IgD-negative memory B cell (primary cell): Measurements from ENCODE around the gene TMEM59. TPM values are rescaled to one million over a fixed set of nuclear protein-coding genes. Genes with fewer than 3 reads are reported as not detected.
"Not testable (repeated sequence)": the region's sequence is repeated elsewhere in the genome, so short reads cannot be mapped to it uniquely, and the experiment has no call there.

ENCODE experiments used
- H3K27ac Mint-ChIP-seq, 3 donors: one replicate each; pipeline ENCODE4 v1.8.0; 2020 to 2022; ENCODE audit warnings: mild to moderate bottlenecking in 3 of 3, mixed read lengths in 3 of 3, moderate library complexity in 1 of 3
- H3K27me3 Mint-ChIP-seq: one replicate; pipeline ENCODE4 v1.8.0; 2021; ENCODE audit warnings: mixed read lengths
- H3K36me3 Mint-ChIP-seq: one replicate; pipeline ENCODE4 v1.8.0; 2020; ENCODE audit warnings: mild to moderate bottlenecking, mixed read lengths
- H3K4me1 Mint-ChIP-seq, 3 donors: one replicate each; pipeline ENCODE4 v1.8.0; 2020 to 2022; ENCODE audit warnings: mixed read lengths in 3 of 3, mild to moderate bottlenecking in 1 of 3
- H3K4me3 Mint-ChIP-seq, 4 donors: one replicate each; pipeline ENCODE4 v1.8.0; 2020 to 2022; ENCODE audit warnings: mild to moderate bottlenecking in 4 of 4, mixed read lengths in 4 of 4, moderate library complexity in 3 of 4
- H3K9me3 Mint-ChIP-seq, 3 donors: one replicate each; pipeline ENCODE4 v1.8.0; 2020 to 2021; ENCODE audit warnings: mixed read lengths in 3 of 3, mild to moderate bottlenecking in 1 of 3
- polyA plus RNA-seq: library from polyadenylated mRNA; unstranded; fragments of 300-500 nt; fragmentation: Illumina TruSeq; gene quantifications from one replicate; pipeline ENCODE4 v1.2.3, GENCODE V29; 2021

TMEM59 gene, protein sequence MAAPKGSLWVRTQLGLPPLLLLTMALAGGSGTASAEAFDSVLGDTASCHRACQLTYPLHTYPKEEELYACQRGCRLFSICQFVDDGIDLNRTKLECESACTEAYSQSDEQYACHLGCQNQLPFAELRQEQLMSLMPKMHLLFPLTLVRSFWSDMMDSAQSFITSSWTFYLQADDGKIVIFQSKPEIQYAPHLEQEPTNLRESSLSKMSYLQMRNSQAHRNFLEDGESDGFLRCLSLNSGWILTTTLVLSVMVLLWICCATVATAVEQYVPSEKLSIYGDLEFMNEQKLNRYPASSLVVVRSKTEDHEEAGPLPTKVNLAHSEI
- 386 TPM for polyA plus RNA-seq

DNA sequence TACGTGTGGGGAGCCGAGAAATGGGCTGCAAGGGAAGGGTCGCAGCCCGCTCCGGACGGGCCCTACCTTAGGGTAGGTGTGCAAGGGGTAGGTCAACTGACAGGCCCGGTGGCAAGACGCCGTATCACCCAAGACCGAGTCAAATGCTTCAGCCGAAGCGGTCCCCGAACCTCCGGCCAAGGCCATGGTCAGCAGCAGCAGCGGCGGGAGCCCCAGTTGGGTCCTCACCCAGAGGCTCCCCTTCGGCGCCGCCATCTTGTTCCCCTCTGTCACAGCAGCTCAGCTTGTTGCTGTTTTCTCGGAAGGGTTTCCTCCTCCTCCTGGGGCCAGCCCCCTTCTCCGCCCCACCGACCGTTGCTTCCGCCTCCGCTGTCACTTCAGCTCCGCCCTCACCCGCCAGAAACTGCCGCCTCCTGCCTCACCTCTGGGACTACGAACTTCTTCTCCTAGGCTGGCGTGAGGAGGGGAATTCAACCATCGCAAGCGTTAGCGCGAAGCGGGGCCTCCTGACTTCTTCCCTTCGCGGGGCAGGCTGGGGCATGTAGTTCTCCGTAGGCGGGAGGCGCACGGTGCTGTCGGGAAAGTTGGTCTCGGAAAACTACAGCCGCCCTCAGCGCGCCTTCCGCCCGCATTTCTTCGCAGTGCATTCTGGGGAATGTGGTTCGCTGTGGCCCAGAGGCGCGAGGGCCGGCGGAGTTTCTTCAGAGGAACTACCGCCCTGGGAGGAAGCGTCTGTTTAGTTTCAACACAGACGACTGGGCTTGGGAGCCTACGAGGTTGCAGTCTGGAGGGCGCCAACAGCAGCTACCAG lies at the start of gene TMEM59, which contains the start of gene TCEANC2:
Gene TMEM59 (minus strand): TSS at position 271 of the 811 bp plus-strand sequence. CDS start 16 bp downstream, at position 255.
Gene TCEANC2 (plus strand): TSS at position 675 of the 811 bp plus-strand sequence. CDS start 815 bp downstream, outside the sequence.
- Mint-ChIP-seq H3K4me3 (no peak within 1 kb of the TSS), H3K9me3 (no peaks in the 10 kb centered on the region), H3K4me1 (peaks cover 13 to 37% (median 25%) of the 10 kb centered on the region in 3 donors), H3K27ac (peak within 1 kb of the TSS in 1 of 3 donors; percentile 39), H3K36me3 (peaks cover 4% of the 10 kb centered on the region), H3K27me3 (no peaks in the 10 kb centered on the region)

DNA sequence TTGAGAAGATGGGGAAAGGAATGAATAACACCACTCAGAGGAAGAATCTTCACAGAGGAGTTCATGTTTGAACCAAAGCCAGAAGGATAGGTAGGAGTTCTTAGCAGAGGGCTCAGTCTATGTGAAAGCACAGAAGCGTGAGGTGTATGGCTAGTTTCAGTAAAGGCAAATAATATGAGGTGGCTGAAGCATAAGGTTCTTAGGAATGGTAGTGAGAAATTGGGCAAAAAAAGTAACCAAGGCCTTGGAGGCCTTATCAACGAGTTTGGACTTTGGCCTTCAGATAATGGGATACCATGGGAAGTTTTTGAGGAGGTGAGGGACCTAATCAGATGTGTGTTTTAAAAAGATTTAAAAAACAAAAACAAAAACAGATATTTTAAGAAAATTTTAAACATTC lies 47.5 kb upstream of the TMEM59 start:
- H3K4me3 Mint-ChIP-seq, result no peak overlapping the region
- H3K27me3 Mint-ChIP-seq, result no peaks in the 10 kb centered on the region
- peak overlapping the region in 1 of 3 donors; percentile 67 for H3K27ac Mint-ChIP-seq
- H3K4me1 Mint-ChIP-seq, result peaks cover 0 to 1% (median 0%) of the 10 kb centered on the region in 3 donors
- H3K36me3 Mint-ChIP-seq, result peaks cover 17% of the 10 kb centered on the region
- H3K9me3 Mint-ChIP-seq, result peaks cover 0 to 2% (median 0%) of the 10 kb centered on the region in 3 donors

DNA sequence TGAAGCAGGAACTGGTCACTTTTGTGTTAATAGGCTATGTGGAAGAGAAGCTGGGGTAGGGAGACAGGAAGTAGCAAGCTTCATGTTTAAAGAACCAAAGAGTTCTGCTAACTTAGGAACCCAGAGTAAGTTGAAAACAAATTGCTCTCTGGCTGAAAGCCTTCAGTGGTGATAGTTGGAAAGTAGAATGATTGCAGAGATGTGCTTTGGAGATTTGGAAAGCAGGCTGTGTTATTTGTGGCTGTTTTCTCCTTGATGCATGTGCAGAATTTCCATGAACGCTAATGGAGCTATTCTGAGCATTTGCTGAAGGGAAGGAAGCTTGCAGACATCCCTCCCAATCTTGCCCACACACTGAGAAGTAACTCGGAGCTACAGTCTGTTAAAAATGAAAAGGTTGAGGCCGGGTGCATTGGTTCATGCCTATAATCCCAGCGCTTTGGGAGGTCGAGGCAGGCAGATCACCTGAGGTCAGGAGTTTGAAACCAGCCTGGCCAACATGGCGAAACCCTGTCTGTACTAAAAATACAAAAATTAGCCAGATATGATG lies 46.1 kb upstream of the TMEM59 start:
- Mint-ChIP-seq H3K36me3 (peaks cover 19% of the 10 kb centered on the region), H3K4me3 (no peak overlapping the region), H3K27ac (no peak overlapping the region), H3K27me3 (no peaks in the 10 kb centered on the region), H3K9me3 (peaks cover 0 to 2% (median 0%) of the 10 kb centered on the region in 3 donors), H3K4me1 (peaks cover 0 to 1% (median 0%) of the 10 kb centered on the region in 3 donors)

DNA sequence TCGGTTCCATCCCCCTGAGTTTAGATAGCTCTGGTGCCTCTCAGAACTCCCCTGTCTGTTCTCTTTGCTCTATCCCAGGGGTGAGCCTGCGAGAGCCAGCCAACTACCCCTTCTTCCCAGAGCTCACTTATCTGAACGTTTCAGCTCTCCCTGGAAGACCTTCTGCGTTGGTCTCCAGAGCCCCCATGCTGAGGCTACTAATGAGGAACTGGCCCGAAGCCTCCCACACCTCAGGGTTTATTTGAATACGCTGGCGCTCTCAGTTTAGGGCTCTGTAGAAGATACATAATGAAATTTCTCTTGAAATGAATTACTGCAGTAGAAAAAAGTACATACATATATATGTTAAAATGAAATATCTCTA lies 43.9 kb upstream of the TMEM59 start:
- no peaks in the 10 kb centered on the region for H3K27me3 Mint-ChIP-seq
- H3K4me1 Mint-ChIP-seq, result peaks cover 0 to 1% (median 0%) of the 10 kb centered on the region in 3 donors
- H3K4me3 Mint-ChIP-seq, result no peak overlapping the region
- H3K9me3 Mint-ChIP-seq, result peaks cover 0 to 2% (median 0%) of the 10 kb centered on the region in 3 donors
- peaks cover 16% of the 10 kb centered on the region for H3K36me3 Mint-ChIP-seq
- no peak overlapping the region for H3K27ac Mint-ChIP-seq

DNA sequence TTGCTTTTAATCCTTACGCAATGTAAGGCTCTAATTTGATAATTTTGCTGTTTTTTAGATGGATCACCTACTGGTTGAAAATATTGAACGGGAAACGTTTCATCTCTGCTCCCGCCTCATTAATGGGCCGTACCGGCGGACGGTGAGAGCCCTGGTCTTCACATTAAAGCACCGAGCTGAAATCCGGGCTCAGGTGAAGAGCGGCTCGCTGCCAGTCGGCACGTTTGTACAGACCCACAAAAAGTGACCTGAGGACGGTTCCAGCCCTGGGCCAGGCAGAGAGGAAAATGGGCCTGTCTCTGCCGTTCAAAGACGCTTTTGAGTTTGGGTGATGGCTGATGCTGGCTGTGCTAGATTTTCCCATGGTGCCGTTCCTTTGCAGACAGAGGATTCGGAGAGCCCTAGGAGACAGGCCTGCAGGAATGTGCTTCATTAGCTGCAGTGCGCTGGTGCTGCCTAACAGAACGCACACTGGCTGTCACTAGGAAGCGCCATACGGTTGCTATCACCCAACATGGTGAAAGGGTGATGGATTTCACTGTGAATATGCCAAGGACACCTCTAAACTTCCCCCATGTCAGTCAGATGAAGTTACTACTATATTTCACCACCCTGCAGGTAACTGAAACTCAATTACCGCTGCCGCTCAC lies 43.3 kb upstream of the TMEM59 start:
- Mint-ChIP-seq H3K9me3 (peaks cover 0 to 2% (median 0%) of the 10 kb centered on the region in 3 donors), H3K27ac (no peak overlapping the region), H3K36me3 (peaks cover 16% of the 10 kb centered on the region), H3K4me1 (peaks cover 0 to 1% (median 0%) of the 10 kb centered on the region in 3 donors), H3K4me3 (no peak overlapping the region), H3K27me3 (no peaks in the 10 kb centered on the region)

DNA sequence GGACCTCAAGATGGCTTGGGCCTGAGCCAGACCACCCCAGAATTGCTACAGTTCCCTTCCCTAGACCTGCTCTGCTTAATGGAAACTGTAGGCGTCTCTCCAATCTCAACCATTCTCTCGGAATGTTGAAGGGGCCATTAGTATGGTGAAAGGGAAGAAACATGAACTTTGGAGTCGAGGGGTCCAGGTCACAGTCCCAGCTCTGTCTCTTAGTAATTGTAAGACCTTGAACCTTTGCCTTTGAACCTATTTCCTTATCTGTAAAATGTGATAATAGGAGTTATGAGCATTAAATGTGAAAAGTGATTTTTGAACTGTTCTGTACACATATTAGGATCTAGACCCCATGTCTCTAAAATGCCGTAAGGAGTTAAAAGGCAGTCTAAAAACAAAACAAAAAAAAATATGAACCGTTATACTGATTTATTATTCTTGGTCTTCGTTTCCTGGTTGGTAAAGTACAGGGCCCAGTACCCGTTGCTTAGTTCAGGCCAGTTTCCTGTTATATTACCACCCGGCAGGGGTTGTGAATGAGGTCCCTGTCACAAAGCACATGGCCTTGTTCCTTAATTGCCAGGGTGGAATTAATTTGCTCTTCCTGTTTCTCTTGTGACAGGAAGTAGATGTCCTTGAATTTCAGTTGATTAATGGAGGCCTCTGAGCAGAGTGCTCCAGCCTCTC lies 42.7 kb upstream of the TMEM59 start:
- Mint-ChIP-seq H3K4me3 (no peak overlapping the region), H3K36me3 (peaks cover 16% of the 10 kb centered on the region), H3K27ac (no peak overlapping the region), H3K27me3 (no peaks in the 10 kb centered on the region), H3K4me1 (peaks cover 0 to 1% (median 0%) of the 10 kb centered on the region in 3 donors), H3K9me3 (peaks cover 0 to 2% (median 0%) of the 10 kb centered on the region in 3 donors)

DNA sequence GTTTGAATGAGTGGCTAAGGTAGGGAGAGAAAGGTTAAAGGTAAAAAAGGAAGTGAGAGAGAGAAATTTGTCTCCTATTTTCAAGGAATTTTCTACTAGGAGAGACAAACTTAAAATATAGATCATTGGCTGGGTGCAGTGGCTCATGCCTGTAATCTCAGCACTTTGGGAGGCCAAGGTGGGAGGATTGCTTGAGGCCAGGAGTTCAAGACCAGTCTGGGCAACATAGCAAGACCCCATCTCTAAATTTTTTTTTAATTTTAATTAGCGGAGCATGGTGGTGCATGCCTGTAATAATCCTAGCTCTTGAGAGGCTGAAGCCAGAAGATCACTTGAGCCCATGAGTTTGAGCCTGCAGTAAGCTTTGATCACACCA lies 41.7 kb upstream of the TMEM59 start:
- not testable (repeated sequence) for H3K4me1 Mint-ChIP-seq, H3K4me3 Mint-ChIP-seq, H3K27me3 Mint-ChIP-seq, H3K9me3 Mint-ChIP-seq
- peak overlapping the region in 1 of 3 donors; percentile 25 for H3K27ac Mint-ChIP-seq
- H3K36me3 Mint-ChIP-seq, result peaks cover 12% of the 10 kb centered on the region

DNA sequence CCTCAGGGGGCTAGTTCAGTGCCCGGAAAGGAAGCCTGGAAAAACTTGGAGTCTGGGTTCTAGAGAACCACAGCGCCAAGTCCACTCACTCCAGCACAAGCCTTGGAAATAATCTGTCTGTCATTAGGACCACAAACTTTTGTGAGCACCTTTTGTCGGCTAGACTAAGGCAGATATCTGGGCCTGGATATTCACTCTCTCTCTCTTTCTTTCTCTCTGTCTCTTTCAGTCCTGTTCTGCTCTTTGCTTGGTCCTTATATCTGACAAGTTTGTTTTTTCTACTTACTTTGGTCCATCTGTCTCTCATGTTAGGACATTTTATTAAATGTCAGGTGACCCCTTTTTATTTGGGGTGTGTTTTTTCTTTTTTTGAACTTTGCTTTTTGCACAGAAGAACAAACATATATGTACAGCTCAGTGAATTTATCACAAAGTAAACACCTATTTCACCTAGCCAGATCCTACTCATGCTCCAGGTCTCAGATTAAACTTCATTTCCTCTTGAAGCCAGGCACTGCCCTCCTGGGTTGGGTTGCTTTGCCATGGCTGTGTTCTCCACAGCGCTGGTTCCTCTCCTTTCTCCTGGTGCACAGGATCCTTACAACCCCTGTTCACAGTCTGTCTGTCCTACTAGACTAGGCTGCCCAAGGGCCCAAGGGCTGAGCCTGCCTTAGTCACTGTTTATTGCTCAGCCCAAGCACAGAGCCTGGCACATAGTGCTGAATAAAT lies 41.2 kb upstream of the TMEM59 start:
- Mint-ChIP-seq H3K4me1 (no peaks in the 10 kb centered on the region), H3K27me3 (no peaks in the 10 kb centered on the region), H3K4me3 (no peak overlapping the region), H3K36me3 (peaks cover 12% of the 10 kb centered on the region), H3K9me3 (peaks cover 0 to 2% (median 0%) of the 10 kb centered on the region in 3 donors), H3K27ac (peak overlapping the region in 1 of 3 donors; percentile 25)

DNA sequence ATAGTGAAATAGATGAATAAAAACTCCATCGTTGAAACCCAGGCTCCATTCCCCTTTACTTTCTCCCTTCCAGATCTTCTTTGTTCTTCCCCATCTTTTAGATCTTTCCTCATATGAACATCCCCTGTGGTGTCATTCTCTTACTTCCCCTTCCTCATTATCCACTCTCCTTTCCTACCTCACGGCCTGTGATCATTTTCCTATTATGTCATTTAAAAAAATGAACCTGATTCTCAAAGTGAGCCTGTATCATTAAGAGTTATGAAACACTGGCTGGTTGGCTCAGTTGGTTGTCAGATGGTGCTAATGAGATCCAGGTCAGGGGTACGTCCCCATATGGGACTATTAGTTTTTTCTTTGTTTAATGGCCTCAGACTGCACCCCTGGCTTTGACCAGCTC lies 38.7 kb upstream of the TMEM59 start:
- Mint-ChIP-seq H3K9me3 (no peaks in the 10 kb centered on the region), H3K4me3 (no peak overlapping the region), H3K4me1 (no peaks in the 10 kb centered on the region), H3K36me3 (peaks cover 8% of the 10 kb centered on the region), H3K27me3 (no peaks in the 10 kb centered on the region), H3K27ac (no peak overlapping the region)

DNA sequence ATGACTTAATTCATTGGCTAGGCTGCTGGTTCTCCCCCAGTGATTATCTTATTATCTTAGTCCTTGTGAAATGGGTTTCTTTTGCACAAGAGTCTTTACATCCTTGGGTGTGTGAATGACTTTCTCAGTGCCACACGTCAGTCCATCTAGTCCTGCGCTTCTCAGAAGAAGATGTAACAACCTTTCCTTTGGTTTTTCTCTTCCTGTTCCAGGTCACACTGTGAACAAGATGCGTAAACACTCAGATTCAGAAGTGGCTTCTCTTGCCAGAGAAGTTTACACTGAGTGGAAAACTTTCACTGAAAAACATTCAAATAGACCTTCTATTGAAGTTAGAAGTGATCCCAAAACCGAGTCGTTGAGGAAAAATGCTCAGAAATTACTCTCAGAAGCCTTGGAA lies 35.4 kb upstream of the TMEM59 start:
- Mint-ChIP-seq H3K36me3 (peaks cover 13% of the 10 kb centered on the region), H3K4me3 (no peak overlapping the region), H3K27ac (no peak overlapping the region), H3K27me3 (no peaks in the 10 kb centered on the region), H3K4me1 (no peaks in the 10 kb centered on the region), H3K9me3 (no peaks in the 10 kb centered on the region)

DNA sequence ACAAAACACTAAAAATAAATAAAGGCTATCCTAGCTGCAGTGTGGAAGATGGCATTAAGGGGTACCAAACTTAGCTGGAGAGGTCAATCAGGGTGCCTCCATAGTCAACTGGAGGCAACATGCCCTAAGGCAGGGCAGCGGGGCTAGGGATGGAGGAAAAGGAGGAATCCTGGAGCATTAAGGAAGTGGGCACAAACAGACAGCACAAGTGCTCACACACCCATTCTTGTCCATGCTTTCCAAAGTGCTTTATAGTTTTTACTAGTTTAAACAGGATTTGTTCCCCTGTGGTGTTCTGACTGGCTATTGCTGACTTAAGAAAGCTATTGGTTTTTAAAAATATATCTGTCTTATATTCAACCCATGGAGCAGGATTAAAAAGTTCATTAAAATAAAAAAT lies 33.8 kb upstream of the TMEM59 start:
- no peaks in the 10 kb centered on the region for H3K27me3 Mint-ChIP-seq
- H3K9me3 Mint-ChIP-seq, result no peaks in the 10 kb centered on the region
- H3K4me1 Mint-ChIP-seq, result peaks cover 0 to 2% (median 0%) of the 10 kb centered on the region in 3 donors
- H3K4me3 Mint-ChIP-seq, result no peak overlapping the region
- no peak overlapping the region for H3K27ac Mint-ChIP-seq
- peaks cover 15% of the 10 kb centered on the region for H3K36me3 Mint-ChIP-seq

DNA sequence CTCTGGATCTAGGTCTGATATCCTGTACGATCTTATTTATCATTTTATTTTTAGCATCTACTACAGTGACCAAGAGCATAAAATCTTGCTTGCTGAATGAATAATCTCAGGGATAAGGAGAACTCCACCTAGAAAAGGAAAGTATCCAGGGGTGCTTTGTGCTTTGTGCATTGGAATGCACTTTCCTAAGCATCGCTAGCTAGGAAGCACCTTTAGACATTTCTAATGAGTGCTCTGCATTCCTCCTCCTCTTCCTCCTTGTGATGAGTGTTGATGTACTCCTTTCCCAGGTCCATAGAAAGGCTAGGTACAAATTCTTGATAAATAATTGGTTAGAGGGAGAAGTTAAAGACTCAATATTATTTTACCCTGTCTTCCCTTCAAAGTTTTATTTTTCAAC lies 31.8 kb upstream of the TMEM59 start:
- H3K9me3 Mint-ChIP-seq, result no peaks in the 10 kb centered on the region
- peaks cover 2 to 4% (median 2%) of the 10 kb centered on the region in 3 donors for H3K4me1 Mint-ChIP-seq
- no peak overlapping the region for H3K4me3 Mint-ChIP-seq
- H3K27ac Mint-ChIP-seq, result no peak overlapping the region
- H3K36me3 Mint-ChIP-seq, result peaks cover 15% of the 10 kb centered on the region
- H3K27me3 Mint-ChIP-seq, result no peaks in the 10 kb centered on the region

DNA sequence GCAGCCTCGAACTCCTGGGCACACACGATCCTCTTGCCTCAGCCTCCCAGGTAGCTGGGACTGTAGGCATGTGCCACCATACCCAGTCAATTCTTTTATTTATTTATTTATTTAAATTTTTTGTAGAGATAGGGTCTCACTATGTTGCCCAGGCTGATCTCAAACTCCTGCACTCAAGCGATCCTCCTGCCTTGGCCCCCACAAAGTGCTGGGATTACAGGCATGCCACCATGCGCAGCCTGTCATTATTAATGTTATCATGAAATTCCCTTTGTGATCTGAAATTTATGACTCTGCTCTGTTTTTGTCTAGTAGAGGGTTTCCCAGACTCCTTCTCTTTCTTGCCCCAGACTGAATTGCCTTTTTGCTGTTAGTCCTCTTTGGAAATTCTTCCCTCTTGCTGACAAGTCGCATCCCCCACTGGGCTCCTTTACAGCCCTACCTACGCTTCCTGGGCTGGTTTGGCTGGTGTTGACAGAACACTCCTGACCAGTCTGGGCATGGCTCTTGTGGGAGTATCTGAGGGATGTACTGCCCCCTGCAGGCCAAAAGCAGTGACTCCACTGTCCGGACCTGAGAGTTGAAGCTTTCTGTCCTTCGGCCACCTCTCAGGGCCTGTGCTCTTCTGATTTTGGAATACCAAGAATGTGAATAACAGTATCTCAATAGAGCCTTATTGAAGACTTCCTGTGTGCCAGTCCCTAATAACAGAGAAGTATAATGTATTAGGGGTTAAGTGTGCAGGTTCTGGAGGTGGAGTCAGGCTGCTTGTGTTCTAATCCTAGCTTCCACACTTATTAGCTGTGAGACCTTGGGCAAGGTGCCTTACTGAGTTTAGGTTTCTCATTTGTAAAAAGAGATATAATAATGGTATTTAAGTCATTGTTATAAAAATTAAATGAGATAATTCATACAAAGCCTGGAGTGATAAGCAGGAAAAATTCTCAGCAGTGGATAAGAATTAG lies 28.6 kb upstream of the TMEM59 start:
- Mint-ChIP-seq H3K27ac (peak overlapping the region in 1 of 3 donors; percentile 43), H3K4me3 (no peak overlapping the region), H3K27me3 (no peaks in the 10 kb centered on the region), H3K4me1 (peaks cover 2 to 6% (median 4%) of the 10 kb centered on the region in 3 donors), H3K9me3 (no peaks in the 10 kb centered on the region), H3K36me3 (peaks cover 15% of the 10 kb centered on the region)
